Measurements from ENCODE around the gene LRRN2.
"Not testable (repeated sequence)": the region's sequence is repeated elsewhere in the genome, so short reads cannot be mapped to it uniquely, and the experiment has no call there.

LRRN2 gene

DNA sequence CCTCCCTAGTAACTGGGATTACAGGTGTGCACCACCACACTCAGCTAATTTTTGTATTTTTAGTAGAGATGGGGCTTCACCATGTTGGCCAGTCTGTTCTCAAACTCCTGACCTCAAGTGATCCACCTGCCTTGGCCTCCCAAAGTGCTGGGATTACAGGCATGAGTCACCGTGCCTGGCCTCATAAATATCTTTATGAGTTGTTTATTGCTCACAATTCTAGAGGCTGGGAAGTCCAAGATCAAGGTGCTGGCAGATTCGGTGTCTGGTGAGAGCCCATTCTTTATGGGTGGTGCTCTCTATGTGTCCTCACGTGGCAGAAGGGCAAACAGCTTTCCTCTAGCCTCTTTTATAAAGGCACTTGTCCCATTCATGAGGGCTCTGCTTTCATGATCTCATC, 115.5 kb downstream of the LRRN2 start:
- not testable (repeated sequence) for DNase-seq

DNA sequence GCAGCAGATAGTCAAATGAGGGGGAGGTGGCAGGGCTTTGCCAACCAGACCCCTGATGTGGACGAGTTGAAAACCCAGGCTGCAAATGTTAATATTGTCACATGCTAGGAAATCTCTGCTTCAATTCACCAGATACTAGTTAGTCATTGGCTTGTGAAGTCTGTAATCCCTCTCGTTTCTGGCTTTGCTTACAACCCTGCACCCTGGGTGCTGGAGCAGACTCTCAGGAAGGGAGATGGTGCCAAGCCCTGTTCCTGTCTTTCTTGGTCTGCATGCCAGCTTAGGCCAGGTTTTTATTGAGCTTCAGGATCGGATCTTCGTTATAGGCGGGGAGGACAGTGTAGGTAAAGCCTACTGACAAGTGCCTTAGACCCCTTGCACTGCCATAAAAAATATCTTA, 116.1 kb downstream of the LRRN2 start:
- DNase-seq = no peak

DNA sequence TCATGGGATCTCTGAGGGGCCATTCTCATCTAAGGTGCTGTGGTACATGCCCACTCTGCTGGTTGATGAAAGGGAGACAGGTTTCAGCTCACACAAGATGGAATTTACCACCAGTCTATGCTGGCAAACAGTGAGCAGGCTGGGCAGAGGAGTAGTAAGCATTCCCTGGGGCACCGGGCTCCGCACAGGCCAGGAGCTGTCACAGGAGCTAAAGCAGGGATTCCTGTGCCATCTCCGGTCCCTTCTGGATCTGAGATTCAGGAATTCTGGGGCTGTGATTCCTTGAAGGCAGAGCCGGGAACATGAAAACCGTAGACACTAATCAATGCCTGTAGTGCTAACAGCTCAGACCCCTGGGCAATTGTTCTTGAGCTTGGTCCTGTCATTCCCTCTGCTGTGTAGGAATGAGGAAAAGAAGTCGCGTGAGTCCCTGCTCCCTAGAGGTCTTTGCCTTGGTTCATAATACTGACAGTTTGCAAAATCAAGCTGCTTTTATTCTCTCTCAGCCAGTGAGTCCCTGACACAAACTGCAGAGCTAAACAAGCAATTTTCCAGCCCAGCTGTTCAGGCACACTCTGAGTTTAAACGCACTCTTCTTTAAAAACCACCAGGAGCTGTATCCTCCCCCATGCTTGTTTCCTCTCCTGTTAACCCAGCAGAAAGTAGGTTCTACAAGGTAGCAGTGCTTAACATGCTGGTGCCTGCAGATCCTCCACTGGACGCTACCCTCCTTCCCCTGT, 116.8 kb downstream of the LRRN2 start:
- DNase-seq = no peak

All from activated CD4-positive, alpha-beta T cell treated with anti-CD3 and anti-CD28 coated beads, Interleukin-2, amount 50 U/mL, for 1 hour (primary cell).